Measurements from ENCODE around the gene ACOT7. TPM values are rescaled to one million over a fixed set of nuclear protein-coding genes. Genes with fewer than 3 reads are reported as not detected.

ACOT7 gene
- total and polyA plus RNA-seq, 2 donors (not counting 1 experiment from before 2014, with no cell fraction given): 4.2 to 4.6 TPM

- 11% methylated on average over 95 of the region's 96 CpGs for WGBS (ENCODE audit: insufficient coverage)
Observed at GRCh38 chr1:6248932-6249738, 144.4 kb downstream of the ACOT7 start.

More at GRCh38 chr1:6248932-6249738, 144.4 kb downstream of the ACOT7 start:
- H3K4me2 ChIP-seq (replicated peaks; ENCODE audit: low read depth, low read length, poor library complexity, severe bottlenecking): peak overlapping the region; percentile 46
- ATAC-seq (ENCODE audit: low read depth) (no peak), DNase-seq (no peak)
- ChIA-PET POLR2A (interaction anchor here (0.6 kb wide), 1 partner anchor 18 kb away, joined by 10 read pairs; no protein-coding TSS in a partner anchor), CTCF (interaction anchor here (0.9 to 1.5 kb wide), 3 partner anchors 9 to 189 kb away, joined by 3 to 5 read pairs (median 3); no protein-coding TSS in a partner anchor)
- H3K4me3 ChIP-seq (ENCODE audit: control extremely low read depth in 1 of 5, extremely low read depth in 1 of 5, insufficient read depth in 1 of 5, low read depth in 2 of 5, low read length in 4 of 5): no peak overlapping the region
- Mint-ChIP-seq H3K9me3 (ENCODE audit: insufficient read depth) (no peaks in the 10 kb centered on the region), H3K27me3 (peaks cover 44% of the 10 kb centered on the region), H3K27ac (no peak overlapping the region), H3K4me3 (no peak overlapping the region), H3K4me1 (peaks cover 13% of the 10 kb centered on the region)
- no peaks in the 10 kb centered on the region for H3K36me3 ChIP-seq (replicated peaks in 1 of 2; ENCODE audit: control extremely low read depth in 1 of 2, control insufficient read depth in 1 of 2, extremely low read depth in 1 of 2, insufficient read depth in 2 of 2, low read length in 1 of 2)
- H2AFZ ChIP-seq (ENCODE audit: insufficient read depth, low read depth, low read length, poor library complexity, severe bottlenecking): no peak overlapping the region
- peaks cover 0 to 64% (median 21%) of the 10 kb centered on the region in 4 experiments for H3K27me3 ChIP-seq (replicated peaks in 1 of 4; ENCODE audit: control extremely low read depth in 1 of 4, control insufficient read depth in 3 of 4, insufficient read depth in 4 of 4, low read length in 3 of 4)
- no peak for TF ChIP-seq EZH2 (IDR thresholded peaks at IDR 0.05; ENCODE audit: borderline replicate concordance, insufficient read depth, low read depth, low read length, poor library complexity, severe bottlenecking)
- no peak for TF ChIP-seq CTCF (IDR thresholded peaks at IDR 0.05)
- H3K79me2 ChIP-seq (ENCODE audit: control insufficient read depth, insufficient read depth, low read length): no peaks in the 10 kb centered on the region
- H3K9me3 ChIP-seq (ENCODE audit: control extremely low read depth in 1 of 3, control insufficient read depth in 2 of 3, insufficient read depth in 1 of 3, low read length in 2 of 3): peaks cover 0 to 17% (median 0%) of the 10 kb centered on the region in 3 donors
- peaks cover 6% of the 10 kb centered on the region for H4K20me1 ChIP-seq (ENCODE audit: control insufficient read depth, insufficient read depth, low read length, poor library complexity, severe bottlenecking)
- no peak overlapping the region for H3K27ac ChIP-seq (ENCODE audit: low read length in 2 of 2)
- intact Hi-C loops (cut with micrococcal nuclease): loop anchor here (5.0 kb wide), 1 partner anchor 93 kb away; no protein-coding TSS in a partner anchor
- H3K9ac ChIP-seq (ENCODE audit: low read length): no peak overlapping the region
- peaks cover 19 to 23% of the 10 kb centered on the region in 2 donors for H3K4me1 ChIP-seq (ENCODE audit: control insufficient read depth in 2 of 2, insufficient read depth in 2 of 2, low read length in 2 of 2)
